Loucy (cell line): ENCODE data around the gene PDE4D.

ENCODE experiments used
- H2AFZ ChIP-seq: fragments of 200-600 bp; sonication (generic); 2 replicates; pipeline ENCODE4 v1.6.0; 2016; ENCODE audit warnings: antibody characterized with exemption, mild to moderate bottlenecking, low read length, moderate library complexity
- H3F3A ChIP-seq: fragments of 200-600 bp; 2 replicates; pipeline ENCODE4 v1.6.0; 2016; ENCODE audit warnings: antibody characterized with exemption, low read depth, mild to moderate bottlenecking
- H3K27me3 ChIP-seq: fragments of 200-600 bp; sonication (generic); 2 replicates; pipeline ENCODE4 v1.6.1; 2014; ENCODE audit warnings: low read length, mild to moderate bottlenecking; ENCODE audit not compliant: insufficient read depth, poor library complexity, severe bottlenecking
- H3K36me3 ChIP-seq: fragments of 200-600 bp; sonication (generic); 2 replicates; pipeline ENCODE4 v1.6.1; 2016; ENCODE audit warnings: low read length; ENCODE audit not compliant: insufficient read depth
- H3K4me1 ChIP-seq: fragments of 200-600 bp; sonication (generic); 2 replicates; pipeline ENCODE4 v1.5.1; 2014; ENCODE audit warnings: low read length, mild to moderate bottlenecking; ENCODE audit not compliant: insufficient read depth, poor library complexity, severe bottlenecking
- H3K4me2 ChIP-seq: fragments of 200-600 bp; sonication (generic); 2 replicates; pipeline ENCODE4 v1.6.0; 2014; ENCODE audit warnings: antibody characterized with exemption, low read length, low read depth, mild to moderate bottlenecking; ENCODE audit not compliant: poor library complexity, severe bottlenecking
- H3K4me3 ChIP-seq: fragments of 200-600 bp; sonication (generic); 2 replicates; pipeline ENCODE4 v1.5.1; 2014; ENCODE audit warnings: low read length, mild to moderate bottlenecking, mixed read lengths; ENCODE audit not compliant: poor library complexity, severe bottlenecking
- H3K79me2 ChIP-seq: fragments of 200-600 bp; sonication (generic); 2 replicates; pipeline ENCODE4 v1.6.1; 2014; ENCODE audit warnings: low read length; ENCODE audit not compliant: insufficient read depth
- H3K9ac ChIP-seq: fragments of 200-600 bp; sonication (generic); 2 replicates; pipeline ENCODE4 v1.6.0; 2014; ENCODE audit warnings: mild to moderate bottlenecking, low read depth, low read length, moderate library complexity; ENCODE audit not compliant: poor library complexity, severe bottlenecking
- H3K9me2 ChIP-seq: fragments of 200-600 bp; sonication (generic); replicated peaks from 2 replicates; pipeline ENCODE4 v1.6.1; 2016; ENCODE audit warnings: low read depth, low read length, mixed read lengths
- H3K9me3 ChIP-seq: fragments of 200-600 bp; sonication (generic); 2 replicates; pipeline ENCODE4 v1.6.1; 2014; ENCODE audit warnings: mild to moderate bottlenecking, antibody characterized with exemption, low read length, low read depth; ENCODE audit not compliant: insufficient read depth
- H4K20me1 ChIP-seq: fragments of 200-600 bp; sonication (generic); 2 replicates; pipeline ENCODE4 v1.6.0; 2014; ENCODE audit warnings: antibody characterized with exemption, low read length, mild to moderate bottlenecking; ENCODE audit not compliant: insufficient read depth, poor library complexity, severe bottlenecking
- CTCF ChIP-seq: fragments of 200-600 bp; sonication (generic); conservative IDR thresholded peaks from 2 replicates; pipeline ENCODE4 v1.5.1; 2014; ENCODE audit warnings: mild to moderate bottlenecking, antibody characterized with exemption, low read length
- EZH2phosphoT487 ChIP-seq: fragments of 200-600 bp; IDR thresholded peaks from 2 replicates; pipeline ENCODE4 v1.6.1; 2018; ENCODE audit warnings: antibody characterized with exemption, mild to moderate bottlenecking, moderate library complexity, borderline replicate concordance

Gene PDE4D

GRCh38 chr5:59062986-59063683 is 830.4 kb downstream of the PDE4D start:
- no peaks in the 10 kb centered on the region for H3K9me2 ChIP-seq
- H2AFZ ChIP-seq: no peak overlapping the region
- no peak overlapping the region for H3K9ac ChIP-seq
- no peaks in the 10 kb centered on the region for H3K27me3 ChIP-seq
- no peaks in the 10 kb centered on the region for H3K79me2 ChIP-seq
- H3F3A ChIP-seq: no peaks in the 10 kb centered on the region
- H4K20me1 ChIP-seq: no peaks in the 10 kb centered on the region
- H3K4me1 ChIP-seq: no peaks in the 10 kb centered on the region
- H3K36me3 ChIP-seq: no peaks in the 10 kb centered on the region
- TF ChIP-seq EZH2phosphoT487 (no peak), CTCF (no peak)
- no peaks in the 10 kb centered on the region for H3K9me3 ChIP-seq
- H3K4me2 ChIP-seq: no peak overlapping the region
- H3K4me3 ChIP-seq: no peak overlapping the region

- Histone ChIP-seq H3K4me3 (no peak overlapping the region), H3F3A (no peaks in the 10 kb centered on the region), H3K27me3 (no peaks in the 10 kb centered on the region), H3K36me3 (no peaks in the 10 kb centered on the region), H3K9me3 (no peaks in the 10 kb centered on the region), H3K4me1 (no peaks in the 10 kb centered on the region), H3K9me2 (no peaks in the 10 kb centered on the region), H3K9ac (no peak overlapping the region), H2AFZ (no peak overlapping the region), H4K20me1 (no peaks in the 10 kb centered on the region), H3K4me2 (no peak overlapping the region), H3K79me2 (no peaks in the 10 kb centered on the region)
- no peak for TF ChIP-seq CTCF
- no peak for TF ChIP-seq EZH2phosphoT487
These were observed 832.1 kb downstream of the PDE4D start for GRCh38 chr5:59061377-59061776.

DNA sequence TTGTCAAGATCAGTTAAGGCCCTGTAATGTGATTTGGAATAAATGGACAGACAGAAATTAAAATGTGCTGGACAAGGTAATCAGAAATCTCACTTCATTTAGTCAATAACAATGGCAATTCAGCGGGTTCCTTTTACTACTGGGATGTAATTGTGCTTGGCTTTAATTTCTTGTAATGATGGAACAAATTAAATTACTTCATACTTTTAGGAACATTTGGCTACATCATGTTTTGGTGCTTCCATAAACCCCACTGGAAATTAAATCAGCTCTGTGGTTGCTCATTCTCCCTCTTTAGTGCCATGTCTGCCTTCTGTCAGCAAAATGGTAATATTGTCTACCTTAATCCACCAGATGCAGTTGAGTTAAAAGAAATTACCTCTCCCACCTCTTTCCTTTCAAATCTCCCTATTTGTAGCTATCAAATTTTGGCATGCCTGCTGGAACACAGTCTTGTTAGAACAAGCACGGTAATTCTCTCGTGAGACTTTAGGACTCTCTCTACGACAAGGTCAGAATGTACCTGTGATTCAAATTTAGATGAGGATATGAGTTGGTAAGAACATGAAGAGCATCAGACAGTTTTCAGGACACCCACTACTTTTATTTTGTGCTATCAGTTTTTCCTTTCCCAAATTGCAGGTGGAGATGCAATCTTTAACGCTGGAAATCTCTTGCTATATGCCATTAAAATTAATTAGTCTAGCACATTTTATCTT is 834.4 kb downstream of the PDE4D start:
- Histone ChIP-seq H3F3A (no peaks in the 10 kb centered on the region), H3K4me2 (no peak overlapping the region), H2AFZ (no peak overlapping the region), H3K9me3 (no peaks in the 10 kb centered on the region), H3K4me3 (no peak overlapping the region), H3K27me3 (no peaks in the 10 kb centered on the region), H3K4me1 (no peaks in the 10 kb centered on the region), H3K9ac (no peak overlapping the region), H4K20me1 (no peaks in the 10 kb centered on the region), H3K9me2 (no peaks in the 10 kb centered on the region), H3K79me2 (no peaks in the 10 kb centered on the region), H3K36me3 (no peaks in the 10 kb centered on the region)
- TF ChIP-seq EZH2phosphoT487: no peak
- no peak for TF ChIP-seq CTCF
